ENCODE data around the gene ANXA4.
A peak's percentile ranks its signal among the peaks of the same experiment; 100 is the strongest.

ANXA4 gene

GRCh38 chr2:69741575-69742321 lies at the start of gene ANXA4:
Gene ANXA4, plus strand, starts transcription at chr2:69742134. Its CDS starts 39,432 bp downstream, at chr2:69781566.
- peak; percentile 37 for DNase-seq (ENCODE audit: low read depth)

- DNase-seq (ENCODE audit: low read depth) = no peak
Observed at GRCh38 chr2:69692424-69692823, 49.5 kb upstream of the ANXA4 start.

- no peak for DNase-seq (ENCODE audit: low read depth)
Observed at GRCh38 chr2:69693059-69693774, 48.7 kb upstream of the ANXA4 start.

GRCh38 chr2:69693775-69694450 lies 48.0 kb upstream of the ANXA4 start:
- no peak for DNase-seq (ENCODE audit: low read depth)

GRCh38 chr2:69694894-69695849 lies 46.8 kb upstream of the ANXA4 start:
- no peak for DNase-seq (ENCODE audit: low read depth)

GRCh38 chr2:69695850-69696216 lies 46.1 kb upstream of the ANXA4 start:
- DNase-seq (ENCODE audit: low read depth) = no peak

GRCh38 chr2:69700381-69700780 lies 41.6 kb upstream of the ANXA4 start:
- DNase-seq (ENCODE audit: low read depth) = no peak

GRCh38 chr2:69701100-69701945 lies 40.6 kb upstream of the ANXA4 start:
- no peak for DNase-seq (ENCODE audit: low read depth)

GRCh38 chr2:69703189-69703588 lies 38.7 kb upstream of the ANXA4 start:
- DNase-seq (ENCODE audit: low read depth) = no peak

- no peak for DNase-seq (ENCODE audit: low read depth)
Observed at GRCh38 chr2:69704446-69704845, 37.5 kb upstream of the ANXA4 start.

GRCh38 chr2:69709290-69709689 lies 32.6 kb upstream of the ANXA4 start:
- no peak for DNase-seq (ENCODE audit: low read depth)

- DNase-seq (ENCODE audit: low read depth) = no peak
Observed at GRCh38 chr2:69711971-69712370, 30.0 kb upstream of the ANXA4 start.

- no peak for DNase-seq (ENCODE audit: low read depth)
Observed at GRCh38 chr2:69714024-69714423, 27.9 kb upstream of the ANXA4 start.

- DNase-seq (ENCODE audit: low read depth) = peak; percentile 64
Observed at GRCh38 chr2:69714539-69715220, 27.3 kb upstream of the ANXA4 start.

GRCh38 chr2:69715964-69716363 lies 26.0 kb upstream of the ANXA4 start:
- DNase-seq (ENCODE audit: low read depth) = no peak

- DNase-seq (ENCODE audit: low read depth) = no peak
Observed at GRCh38 chr2:69716555-69717120, 25.3 kb upstream of the ANXA4 start.

- no peak for DNase-seq (ENCODE audit: low read depth)
Observed at GRCh38 chr2:69717186-69717585, 24.7 kb upstream of the ANXA4 start.

- no peak for DNase-seq (ENCODE audit: low read depth)
Observed at GRCh38 chr2:69717861-69718273, 24.1 kb upstream of the ANXA4 start.

GRCh38 chr2:69718338-69718965 lies 23.5 kb upstream of the ANXA4 start:
- DNase-seq (ENCODE audit: low read depth) = no peak

GRCh38 chr2:69720404-69720803 lies 21.5 kb upstream of the ANXA4 start:
- DNase-seq (ENCODE audit: low read depth) = no peak

Data from stimulated activated CD8-positive, alpha-beta memory T cell treated with anti-CD3 and anti-CD28 coated beads, Interleukin-12 subunit alpha, Interleukin-12 subunit beta, amount 100 ng/mL, for 4 hours (primary cell).